HepG2 (cell line): ENCODE results near the gene IQGAP3. TPM values are rescaled to one million over a fixed set of nuclear protein-coding genes. Genes with fewer than 3 reads are reported as not detected.

Experiments used
- ATAC-seq: fragments of 200-7000 bp; cut with Tn5 transposase; 3 replicates; pipeline ENCODE4 v1.9.1; 2020; ENCODE audit warnings: mild to moderate bottlenecking, moderate library complexity
- BruUV-seq: library from RNA; stranded (reverse); fragments of 400-500 nt; replicated peaks from 2 replicates; lab custom pipeline; 2021; lab: Mats Ljungman, UMichigan
- CTCF ChIA-PET: fragments of 300-600 bp; formaldehyde crosslinking; extraction: SDS; loops from one replicate; lab custom pipeline; 2021; ENCODE audit warnings: low total read pairs, inconsistent platforms, low intra/inter-chr PET ratio; lab: Yijun Ruan, JAX
- POLR2A ChIA-PET: fragments of 350-600 bp; sonication (Branson Sonifier 250); formaldehyde crosslinking; loops from one replicate; lab custom pipeline; 2020; ENCODE audit warnings: antibody characterized with exemption, inconsistent platforms; lab: Yijun Ruan, JAX
- DNase-seq: peaks from one replicate; pipeline ENCODE4 v3.0.0-alpha.2; 2015; ENCODE audit warnings: low spot score
- FAIRE-seq: peaks from 3 replicates; lab custom pipeline; 2011; peaks lifted over from hg19 to GRCh38; lab: Jason Lieb, UNC
- H2AFZ ChIP-seq: one replicate; pipeline ENCODE4 v1.6.1; 2011; ENCODE audit warnings: low read length, inconsistent platforms
- H3K27ac ChIP-seq: fragments of 300-600 bp; 3 replicates; pipeline ENCODE4 v1.8.0; 2011; ENCODE audit warnings: mixed run types, mild to moderate bottlenecking, mixed read lengths, low read length, inconsistent platforms; ENCODE audit not compliant: insufficient read depth; ENCODE audit errors: extremely low read length
- H3K27me3 ChIP-seq, 2 experiments: fragments of 200-600 bp in 1 of 2; 2 replicates in 1 of 2; 3 replicates in 1 of 2; pipeline versions ENCODE4 v1.6.0 to v1.8.0; 2011; ENCODE audit warnings: low read length in 2 of 2, mild to moderate bottlenecking in 2 of 2, moderate library complexity in 2 of 2, inconsistent platforms in 1 of 2; ENCODE audit not compliant: insufficient read depth in 2 of 2, control insufficient read depth in 1 of 2
- H3K36me3 ChIP-seq, 2 experiments: fragments of 200-600 bp in 1 of 2; replicated peaks in 1 of 2; 2 replicates in 1 of 2; 3 replicates in 1 of 2; pipeline versions ENCODE4 v1.5.1 to v1.8.0; 2011; ENCODE audit warnings: low read length in 2 of 2, inconsistent platforms in 1 of 2; ENCODE audit not compliant: insufficient read depth in 2 of 2, control insufficient read depth in 1 of 2
- H3K4me1 ChIP-seq: 2 replicates; pipeline ENCODE4 v1.5.1; 2012; ENCODE audit warnings: low read length, inconsistent platforms; ENCODE audit not compliant: insufficient read depth
- H3K4me2 ChIP-seq: 2 replicates; pipeline ENCODE4 v1.6.0; 2011; ENCODE audit warnings: low read depth, low read length, inconsistent platforms
- H3K4me3 ChIP-seq, 3 experiments: fragments of 200-600 bp in 1 of 3; sonication (generic), shearing (Covaris generic) in 1 of 3; replicated peaks in 1 of 3; 2 replicates each; pipeline ENCODE4 v1.5.1; 2011 to 2016; ENCODE audit warnings: low read length in 3 of 3, inconsistent platforms in 2 of 3, low read depth in 2 of 3, mild to moderate bottlenecking in 2 of 3, control low read depth in 1 of 3, mixed read lengths in 1 of 3; ENCODE audit not compliant: insufficient read depth in 1 of 3
- H3K79me2 ChIP-seq: one replicate; pipeline ENCODE4 v1.6.1; 2011; ENCODE audit warnings: low read length, inconsistent platforms; ENCODE audit not compliant: insufficient read depth
- H3K9ac ChIP-seq: 2 replicates; pipeline ENCODE4 v1.6.0; 2011; ENCODE audit warnings: mild to moderate bottlenecking, low read depth, low read length, inconsistent platforms; ENCODE audit not compliant: insufficient read depth
- H3K9me3 ChIP-seq: 2 replicates; pipeline ENCODE4 v1.5.1; 2012; ENCODE audit warnings: mild to moderate bottlenecking, low read length
- H4K20me1 ChIP-seq: 2 replicates; pipeline ENCODE4 v1.6.0; 2011; ENCODE audit warnings: inconsistent platforms, mild to moderate bottlenecking, low read length, moderate library complexity; ENCODE audit not compliant: insufficient read depth
- ATF7 ChIP-seq, 2 experiments: fragments of 450-650 bp in 1 of 2; sonication (generic) in 1 of 2; formaldehyde crosslinking in 1 of 2; IDR thresholded peaks; 2 replicates each; pipeline versions ENCODE4 v1.4.0 to v1.6.1; 2016 to 2020; ENCODE audit warnings: antibody characterized with exemption in 1 of 2, mild to moderate bottlenecking in 1 of 2, missing genetic modification reagents in 1 of 2
- NFYC ChIP-seq: IDR thresholded peaks from 2 replicates; pipeline ENCODE4 v1.6.1; 2016; ENCODE audit warnings: missing genetic modification reagents, missing compliant biosample characterization
- PBX3 ChIP-seq: sonication (generic); formaldehyde crosslinking; IDR thresholded peaks from 2 replicates; pipeline ENCODE4 v1.8.1; 2023; ENCODE audit warnings: missing genetic modification reagents, inconsistent platforms, borderline replicate concordance
- SP1 ChIP-seq, 2 experiments: fragments of 450-650 bp in 1 of 2; sonication (generic) in 1 of 2; formaldehyde crosslinking in 1 of 2; IDR thresholded peaks; 2 replicates each; pipeline versions ENCODE4 v1.4.0 to v1.6.1; 2016 to 2020; ENCODE audit warnings: missing genetic modification reagents in 1 of 2
- ZNF17 ChIP-seq: sonication (generic); formaldehyde crosslinking; IDR thresholded peaks from 2 replicates; pipeline ENCODE4 v1.5.0; 2020; ENCODE audit warnings: mild to moderate bottlenecking, missing genetic modification reagents
- ZNF496 ChIP-seq: sonication (generic); formaldehyde crosslinking; IDR thresholded peaks from 2 replicates; pipeline ENCODE4 v1.8.1; 2023; ENCODE audit warnings: mild to moderate bottlenecking, moderate library complexity, missing genetic modification reagents; ENCODE audit not compliant: insufficient replicate concordance
- ZNF710 ChIP-seq: sonication (generic); formaldehyde crosslinking; IDR thresholded peaks from 2 replicates; pipeline ENCODE4 v1.5.0; 2020; ENCODE audit warnings: mild to moderate bottlenecking, missing genetic modification reagents, borderline replicate concordance
- WGBS: methylation state at CpG from one replicate; pipeline ENCODE4 v1.1.6; 2017; ENCODE audit warnings: low lambda C conversion rate; 5-methylcytosine and 5-hydroxymethylcytosine counted together
- in situ Hi-C: cut with HindIII; loops from 2 replicates; pipeline ENCODE4 v1.10.0; 2017; ENCODE audit warnings: low pct_unique_long_range_greater_than_20kb; ENCODE audit not compliant: extremely low pct_ligation_motif_present
- intact Hi-C: fragments of 100-400 bp; cut with micrococcal nuclease; formaldehyde crosslinking; loops from one replicate; pipeline ENCODE4 v1.10.0; 2022; ENCODE audit not compliant: unreplicated experiment
- polyA plus RNA-seq, 8 experiments: library from polyadenylated mRNA; depleted of rRNA in 3 of 8; stranded (reverse) in 7 of 8; unstranded in 1 of 8; fragments of >200 nt; fragmentation: Illumina TruSeq in 4 of 8; extraction: Trizol in 4 of 8; gene quantifications; 2 replicates each; pipeline versions ENCODE4 v1.2.1 to v1.2.3, GENCODE V29; 2011 to 2016; ENCODE audit warnings: low read depth in 4 of 8, missing spikeins in 1 of 8, mixed read lengths in 1 of 8; ENCODE audit not compliant: insufficient read depth in 1 of 8
- total RNA-seq, 5 experiments: library from RNA; depleted of rRNA; stranded (reverse); fragments of >200 nt; fragmentation: Illumina TruSeq; extraction: Trizol; gene quantifications; 2 replicates each; pipeline ENCODE4 v1.2.3, GENCODE V29; 2016; ENCODE audit warnings: low read depth in 1 of 5
- TF ChIP-seq, protein P1 (sequence below): sonication (generic); formaldehyde crosslinking; IDR thresholded peaks from 2 replicates; pipeline ENCODE4 v1.5.0; 2020; ENCODE audit warnings: missing genetic modification reagents
- TF ChIP-seq, protein P2 (sequence below): sonication (generic); formaldehyde crosslinking; IDR thresholded peaks from 2 replicates; pipeline ENCODE4 v1.8.1; 2022; ENCODE audit warnings: mild to moderate bottlenecking, missing genetic modification reagents

IQGAP3 gene
- total and polyA plus RNA-seq, 2 of the 13 experiments (the other 11 are each of a cell fraction or from before 2014, with no cell fraction given): 13.5 to 14.1 TPM

GRCh38 chr1:156480016-156480370 lies 92.4 kb downstream of the IQGAP3 start (continued):
- TF ChIP-seq NFYC (CRISPR knock-in tag): no peak
- TF ChIP-seq PBX3 (CRISPR knock-in tag): no peak
- TF ChIP-seq, protein P1, sequence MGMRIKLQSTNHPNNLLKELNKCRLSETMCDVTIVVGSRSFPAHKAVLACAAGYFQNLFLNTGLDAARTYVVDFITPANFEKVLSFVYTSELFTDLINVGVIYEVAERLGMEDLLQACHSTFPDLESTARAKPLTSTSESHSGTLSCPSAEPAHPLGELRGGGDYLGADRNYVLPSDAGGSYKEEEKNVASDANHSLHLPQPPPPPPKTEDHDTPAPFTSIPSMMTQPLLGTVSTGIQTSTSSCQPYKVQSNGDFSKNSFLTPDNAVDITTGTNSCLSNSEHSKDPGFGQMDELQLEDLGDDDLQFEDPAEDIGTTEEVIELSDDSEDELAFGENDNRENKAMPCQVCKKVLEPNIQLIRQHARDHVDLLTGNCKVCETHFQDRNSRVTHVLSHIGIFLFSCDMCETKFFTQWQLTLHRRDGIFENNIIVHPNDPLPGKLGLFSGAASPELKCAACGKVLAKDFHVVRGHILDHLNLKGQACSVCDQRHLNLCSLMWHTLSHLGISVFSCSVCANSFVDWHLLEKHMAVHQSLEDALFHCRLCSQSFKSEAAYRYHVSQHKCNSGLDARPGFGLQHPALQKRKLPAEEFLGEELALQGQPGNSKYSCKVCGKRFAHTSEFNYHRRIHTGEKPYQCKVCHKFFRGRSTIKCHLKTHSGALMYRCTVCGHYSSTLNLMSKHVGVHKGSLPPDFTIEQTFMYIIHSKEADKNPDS (CRISPR knock-in tag): no peak
- no peak for TF ChIP-seq ZNF496 (CRISPR knock-in tag)

DNA sequence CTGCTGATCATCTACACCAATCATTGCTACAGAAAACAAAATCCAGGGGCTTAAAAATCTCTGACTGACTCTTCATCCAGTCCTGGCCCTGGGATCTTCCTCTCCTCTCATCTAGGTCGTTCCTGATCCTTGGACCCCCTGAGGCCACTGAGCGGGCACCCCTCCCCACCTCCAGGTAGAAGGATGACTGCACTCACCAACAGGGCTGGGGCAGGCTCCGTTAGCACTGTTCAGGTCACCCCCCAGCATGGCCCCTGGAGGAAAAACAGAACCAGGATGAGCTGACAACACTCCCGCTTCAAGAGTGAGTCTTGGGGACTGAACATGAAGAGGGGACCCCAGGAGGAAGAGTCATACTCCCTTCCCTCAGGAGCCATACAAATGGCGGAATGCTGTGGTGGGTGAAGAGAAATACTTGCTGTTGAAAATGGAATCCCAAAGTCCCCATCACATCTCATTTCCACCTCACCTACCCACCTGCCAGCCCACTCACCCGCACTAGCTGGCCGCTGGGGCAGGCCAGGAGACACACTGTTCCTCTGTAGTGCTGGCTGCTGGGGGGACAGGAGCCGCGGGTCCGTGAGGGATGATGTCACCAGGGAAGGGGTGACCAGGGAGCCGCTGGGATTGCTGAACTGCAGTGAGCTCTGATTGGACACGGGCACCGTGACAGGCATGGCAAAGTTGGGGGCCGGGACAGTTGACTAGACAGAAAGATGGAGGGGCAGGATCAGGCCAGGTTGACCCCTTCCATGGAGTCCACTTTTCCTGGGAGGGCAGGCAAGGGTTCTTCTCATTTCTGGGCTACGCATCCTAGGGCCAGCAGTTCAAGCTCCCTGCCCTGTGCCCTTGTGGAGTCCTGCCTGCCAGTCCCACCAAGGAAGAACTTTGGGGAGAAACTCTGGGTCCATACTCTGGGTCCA lies 93.0 kb downstream of the IQGAP3 start:
- BruUV-seq: no TSS peak
- POLR2A ChIA-PET: no interaction called here
- Histone ChIP-seq H3K27me3 (no peaks in the 10 kb centered on the region), H3K36me3 (peaks cover 37 to 65% of the 10 kb centered on the region in 2 experiments; a peak in 4 of 5 replicates), H3K9me3 (no peaks in the 10 kb centered on the region), H2AFZ (no peak overlapping the region), H3K27ac (no peak overlapping the region), H3K4me3 (no peak overlapping the region)
- 0 out of 2 replicates have a peak, but pooled peaks have one; percentile 13 for TF ChIP-seq ATF7 (IDR thresholded peaks at IDR 0.05)
- TF ChIP-seq ATF7 (CRISPR knock-in tag; IDR thresholded peaks at IDR 0.05): no peak
- TF ChIP-seq ZNF710 (CRISPR knock-in tag): no peak
- TF ChIP-seq SP1 (IDR thresholded peaks at IDR 0.05): no peak
- no peak for TF ChIP-seq SP1 (CRISPR knock-in tag; IDR thresholded peaks at IDR 0.05)
- TF ChIP-seq, protein P2, sequence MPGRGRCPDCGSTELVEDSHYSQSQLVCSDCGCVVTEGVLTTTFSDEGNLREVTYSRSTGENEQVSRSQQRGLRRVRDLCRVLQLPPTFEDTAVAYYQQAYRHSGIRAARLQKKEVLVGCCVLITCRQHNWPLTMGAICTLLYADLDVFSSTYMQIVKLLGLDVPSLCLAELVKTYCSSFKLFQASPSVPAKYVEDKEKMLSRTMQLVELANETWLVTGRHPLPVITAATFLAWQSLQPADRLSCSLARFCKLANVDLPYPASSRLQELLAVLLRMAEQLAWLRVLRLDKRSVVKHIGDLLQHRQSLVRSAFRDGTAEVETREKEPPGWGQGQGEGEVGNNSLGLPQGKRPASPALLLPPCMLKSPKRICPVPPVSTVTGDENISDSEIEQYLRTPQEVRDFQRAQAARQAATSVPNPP: no peak
- no peak for TF ChIP-seq ZNF17 (CRISPR knock-in tag)
- TF ChIP-seq, all 625 proteins: peak for 1
- DNase-seq (no peak), FAIRE-seq (no peak), ATAC-seq (no peak)
- intact Hi-C loops: loop anchor here (2.0 kb wide), 1 partner anchor 19 kb away; no protein-coding TSS in a partner anchor
- H4K20me1 ChIP-seq: no peaks in the 10 kb centered on the region
- H3K4me2 ChIP-seq: no peak overlapping the region
- peaks cover 31% of the 10 kb centered on the region for H3K4me1 ChIP-seq
- CTCF ChIA-PET: interaction anchor here (1.2 to 1.7 kb wide), 2 partner anchors 23 to 94 kb away, joined by 3 to 7 read pairs; no protein-coding TSS in a partner anchor
- in situ Hi-C loops: no loop called here
- H3K79me2 ChIP-seq: no peaks in the 10 kb centered on the region
- no peak overlapping the region for H3K9ac ChIP-seq
- 95% methylated on average over 12 of the region's 15 CpGs for WGBS
